Measurements from ENCODE around the gene SCAF11. TPM values are rescaled to one million over a fixed set of nuclear protein-coding genes. Genes with fewer than 3 reads are reported as not detected.

SCAF11 gene
- total RNA-seq, 1 donor from 2014 or later, result 35.7 TPM

- no peak overlapping the region for H3K27ac ChIP-seq
- TF ChIP-seq, protein P1, sequence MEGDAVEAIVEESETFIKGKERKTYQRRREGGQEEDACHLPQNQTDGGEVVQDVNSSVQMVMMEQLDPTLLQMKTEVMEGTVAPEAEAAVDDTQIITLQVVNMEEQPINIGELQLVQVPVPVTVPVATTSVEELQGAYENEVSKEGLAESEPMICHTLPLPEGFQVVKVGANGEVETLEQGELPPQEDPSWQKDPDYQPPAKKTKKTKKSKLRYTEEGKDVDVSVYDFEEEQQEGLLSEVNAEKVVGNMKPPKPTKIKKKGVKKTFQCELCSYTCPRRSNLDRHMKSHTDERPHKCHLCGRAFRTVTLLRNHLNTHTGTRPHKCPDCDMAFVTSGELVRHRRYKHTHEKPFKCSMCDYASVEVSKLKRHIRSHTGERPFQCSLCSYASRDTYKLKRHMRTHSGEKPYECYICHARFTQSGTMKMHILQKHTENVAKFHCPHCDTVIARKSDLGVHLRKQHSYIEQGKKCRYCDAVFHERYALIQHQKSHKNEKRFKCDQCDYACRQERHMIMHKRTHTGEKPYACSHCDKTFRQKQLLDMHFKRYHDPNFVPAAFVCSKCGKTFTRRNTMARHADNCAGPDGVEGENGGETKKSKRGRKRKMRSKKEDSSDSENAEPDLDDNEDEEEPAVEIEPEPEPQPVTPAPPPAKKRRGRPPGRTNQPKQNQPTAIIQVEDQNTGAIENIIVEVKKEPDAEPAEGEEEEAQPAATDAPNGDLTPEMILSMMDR (IDR thresholded peaks at IDR 0.05), result no peak
- DNase-seq (ENCODE audit: low spot score in 2 of 2), result no peak
- intact Hi-C loops (cut with DNase I), result no loop called here
- no peaks in the 10 kb centered on the region for H3K27me3 ChIP-seq
- H3K9me3 ChIP-seq, result no peaks in the 10 kb centered on the region
- H3K36me3 ChIP-seq, result no peaks in the 10 kb centered on the region
- H3K4me1 ChIP-seq, result peaks cover 0 to 53% of the 10 kb centered on the region in 2 donors
- H3K4me3 ChIP-seq, result no peak overlapping the region
Measured at GRCh38 chr12:45974883-45975282, 15.5 kb downstream of the SCAF11 start.

- no peak for DNase-seq (ENCODE audit: low spot score in 2 of 2)
- no peak overlapping the region for H3K4me3 ChIP-seq
- intact Hi-C loops (cut with DNase I), result no loop called here
- H3K27me3 ChIP-seq, result no peaks in the 10 kb centered on the region
- no peaks in the 10 kb centered on the region for H3K36me3 ChIP-seq
- TF ChIP-seq, protein P1 (IDR thresholded peaks at IDR 0.05), result no peak
- H3K9me3 ChIP-seq, result no peaks in the 10 kb centered on the region
- H3K27ac ChIP-seq, result no peak overlapping the region
- peaks cover 0 to 51% of the 10 kb centered on the region in 2 donors for H3K4me1 ChIP-seq
Measured at GRCh38 chr12:45974171-45974719, 16.1 kb downstream of the SCAF11 start.

DNA sequence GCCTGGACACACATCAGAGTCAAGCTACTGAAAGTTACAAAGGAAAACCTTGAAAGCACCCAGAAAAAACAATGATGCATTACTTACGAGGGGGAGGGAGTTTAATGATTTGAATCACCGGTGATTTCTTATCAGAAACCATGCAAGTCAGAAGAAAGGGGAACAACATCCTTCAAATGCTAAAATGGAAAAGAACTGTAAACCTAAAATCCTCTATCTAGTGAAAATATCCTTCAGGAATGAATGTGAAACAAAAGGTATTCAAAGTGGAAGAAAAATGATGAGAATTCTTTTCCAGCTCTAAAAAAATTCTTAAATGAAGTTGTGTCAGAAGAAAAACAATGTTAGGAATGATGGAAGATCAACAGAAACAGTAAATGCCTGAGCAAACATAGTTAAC, 16.8 kb downstream of the SCAF11 start:
- Histone ChIP-seq H3K27ac (peak overlapping the region; percentile 17 to 54), H3K4me3 (no peak overlapping the region), H3K9me3 (no peaks in the 10 kb centered on the region), H3K36me3 (no peaks in the 10 kb centered on the region), H3K27me3 (no peaks in the 10 kb centered on the region), H3K4me1 (peaks cover 0 to 47% of the 10 kb centered on the region in 2 donors)
- TF ChIP-seq, protein P1 (IDR thresholded peaks at IDR 0.05), result no peak
- intact Hi-C loops (cut with DNase I), result no loop called here
- no peak for DNase-seq (ENCODE audit: low spot score in 2 of 2)

DNA sequence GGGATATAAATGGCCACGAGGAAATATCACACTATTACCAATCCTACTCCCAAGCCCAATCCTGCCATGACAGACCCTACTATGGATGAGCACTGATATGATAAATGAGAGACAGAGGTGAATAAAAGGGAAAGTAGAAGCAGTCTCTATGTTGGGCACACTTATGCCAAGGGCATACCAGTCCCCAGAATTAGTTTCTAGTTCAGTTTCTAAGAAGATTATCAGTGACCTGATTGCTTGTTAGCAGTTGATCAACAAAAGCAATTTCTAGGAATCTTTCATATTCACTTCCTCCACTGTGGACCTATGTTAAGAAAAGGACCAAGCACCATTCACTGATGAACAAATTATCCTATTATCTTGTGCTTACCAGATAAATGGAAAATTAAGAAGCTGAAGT, 20.0 kb downstream of the SCAF11 start:
- Histone ChIP-seq H3K4me1 (peaks cover 7 to 54% of the 10 kb centered on the region in 2 donors), H3K9me3 (no peaks in the 10 kb centered on the region), H3K4me3 (no peak overlapping the region), H3K27me3 (no peaks in the 10 kb centered on the region), H3K36me3 (no peaks in the 10 kb centered on the region), H3K27ac (no peak overlapping the region)
- TF ChIP-seq, protein P1 (IDR thresholded peaks at IDR 0.05), result no peak
- intact Hi-C loops (cut with DNase I), result no loop called here
- no peak for DNase-seq (ENCODE audit: low spot score in 2 of 2)

- TF ChIP-seq, protein P1 (IDR thresholded peaks at IDR 0.05), result no peak
- H3K36me3 ChIP-seq, result no peaks in the 10 kb centered on the region
- H3K4me1 ChIP-seq, result peaks cover 7 to 58% of the 10 kb centered on the region in 2 donors
- no peak for DNase-seq (ENCODE audit: low spot score in 2 of 2)
- H3K4me3 ChIP-seq, result no peak overlapping the region
- no peaks in the 10 kb centered on the region for H3K27me3 ChIP-seq
- no peak overlapping the region for H3K27ac ChIP-seq
- intact Hi-C loops (cut with DNase I), result no loop called here
- H3K9me3 ChIP-seq, result no peaks in the 10 kb centered on the region
Measured at GRCh38 chr12:45969084-45969483, 21.3 kb downstream of the SCAF11 start.

- DNase-seq (ENCODE audit: low spot score in 2 of 2), result no peak
- TF ChIP-seq, protein P1 (IDR thresholded peaks at IDR 0.05), result no peak
- intact Hi-C loops (cut with DNase I), result no loop called here
- Histone ChIP-seq H3K27ac (peak overlapping the region; percentile 27 to 60), H3K36me3 (peaks cover 5 to 11% of the 10 kb centered on the region in 2 donors), H3K4me1 (peaks cover 7 to 51% of the 10 kb centered on the region in 2 donors), H3K9me3 (no peaks in the 10 kb centered on the region), H3K27me3 (no peaks in the 10 kb centered on the region), H3K4me3 (peak overlapping the region in 1 of 2 donors; percentile 2)
Measured at GRCh38 chr12:45966486-45966885, 23.9 kb downstream of the SCAF11 start.
